Neutrophil (primary cell): ENCODE measurements around the gene PCNX2.

ENCODE experiments used
- H3K27ac ChIP-seq: fragments of 200-600 bp; sonication (generic); 2 replicates; pipeline ENCODE4 v1.5.1; 2016; ENCODE audit warnings: mild to moderate bottlenecking, moderate library complexity
- H3K27me3 ChIP-seq: fragments of 200-600 bp; sonication (generic); 2 replicates; pipeline ENCODE4 v1.6.0; 2016; ENCODE audit warnings: mild to moderate bottlenecking
- H3K36me3 ChIP-seq: fragments of 200-600 bp; sonication (generic); 2 replicates; pipeline ENCODE4 v1.5.1; 2017
- H3K4me1 ChIP-seq, 2 experiments: fragments of 200-600 bp in 1 of 2; sonication (generic) in 1 of 2; 1 replicate in 1 of 2; 2 replicates in 1 of 2; pipeline versions ENCODE4 v1.5.1 to v1.6.1; 2013 to 2016; ENCODE audit warnings: low read depth in 1 of 2, low read length in 1 of 2, mild to moderate bottlenecking in 1 of 2, moderate library complexity in 1 of 2; ENCODE audit not compliant: control insufficient read depth in 1 of 2, insufficient read depth in 1 of 2
- H3K4me3 ChIP-seq, 2 experiments: fragments of 200-600 bp in 1 of 2; sonication (generic) in 1 of 2; 1 replicate in 1 of 2; 2 replicates in 1 of 2; pipeline ENCODE4 v1.5.1; 2013 to 2016; ENCODE audit warnings: low read depth in 1 of 2, low read length in 1 of 2, mild to moderate bottlenecking in 1 of 2, moderate library complexity in 1 of 2
- H3K9me3 ChIP-seq: fragments of 200-600 bp; sonication (generic); 2 replicates; pipeline ENCODE4 v1.5.1; 2016
- CTCF ChIP-seq: fragments of 200-600 bp; sonication (generic); IDR thresholded peaks from 2 replicates; pipeline ENCODE4 v1.5.1; 2016; ENCODE audit warnings: antibody characterized with exemption

Gene PCNX2

GRCh38 chr1:232939748-232940147 lies 355.8 kb downstream of the PCNX2 start:
- Histone ChIP-seq H3K9me3 (no peaks in the 10 kb centered on the region), H3K36me3 (no peaks in the 10 kb centered on the region), H3K4me3 (no peak overlapping the region), H3K27me3 (no peaks in the 10 kb centered on the region), H3K4me1 (peaks cover 5 to 16% of the 10 kb centered on the region in 2 experiments), H3K27ac (no peak overlapping the region)
- no peak for TF ChIP-seq CTCF

DNA sequence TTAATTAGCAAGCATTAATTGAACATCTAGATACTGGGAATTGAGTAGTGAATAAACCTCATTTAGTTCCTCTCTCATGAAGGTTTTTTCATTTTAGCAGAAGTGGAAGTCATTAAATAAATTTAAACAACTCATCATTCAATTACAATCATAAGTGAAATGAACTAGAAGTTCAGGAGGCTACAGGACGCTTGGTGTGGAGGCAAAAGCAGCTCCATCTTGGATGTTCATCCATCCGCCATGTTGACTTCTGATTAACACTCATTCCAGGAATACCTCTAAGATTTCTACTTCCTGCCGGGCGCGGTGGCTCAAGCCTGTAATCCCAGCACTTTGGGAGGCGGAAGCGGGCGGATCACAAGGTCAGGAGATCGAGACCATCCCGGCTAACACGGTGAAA lies 356.6 kb downstream of the PCNX2 start:
- TF ChIP-seq CTCF, result no peak
- H3K27me3 ChIP-seq, result no peaks in the 10 kb centered on the region

DNA sequence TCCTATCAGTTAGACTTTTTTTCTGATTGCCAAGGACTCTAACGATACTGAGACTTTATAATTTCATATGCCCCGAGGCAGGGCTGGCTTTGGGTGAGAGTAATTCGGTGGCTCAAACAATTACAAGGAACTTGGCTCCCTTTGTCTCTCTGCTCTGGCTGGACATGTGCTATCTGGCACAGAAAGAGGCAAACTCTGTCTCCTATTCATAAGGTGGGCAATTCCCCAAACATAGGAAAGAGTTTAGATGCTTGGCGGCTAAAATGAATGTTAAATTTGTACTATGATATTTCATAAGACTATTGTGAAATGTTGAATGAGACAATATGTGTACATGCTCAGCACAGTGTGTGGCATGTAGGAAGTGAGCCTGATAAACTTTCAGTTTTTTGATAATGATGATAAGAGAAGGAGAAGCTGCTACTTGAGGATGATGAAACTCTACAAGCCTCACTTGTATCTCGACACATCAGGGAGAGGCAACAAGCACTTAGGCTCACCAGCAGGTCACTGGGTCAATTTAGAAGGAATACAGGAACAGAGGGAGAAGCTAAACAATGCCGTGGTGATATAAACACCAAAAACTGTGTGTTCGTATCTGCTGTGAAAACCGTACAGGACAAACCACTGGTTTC lies 357.7 kb downstream of the PCNX2 start:
- no peak for TF ChIP-seq CTCF
- no peak overlapping the region for H3K4me3 ChIP-seq
- no peak overlapping the region for H3K27ac ChIP-seq

More for the DNA sequence above, 356.6 kb downstream of the PCNX2 start:
- H3K4me1 ChIP-seq, result peaks cover 5 to 11% of the 10 kb centered on the region in 2 experiments
- H3K9me3 ChIP-seq, result no peaks in the 10 kb centered on the region
- H3K36me3 ChIP-seq, result no peaks in the 10 kb centered on the region
- no peak overlapping the region for H3K4me3 ChIP-seq
- H3K27ac ChIP-seq, result no peak overlapping the region

GRCh38 chr1:232936941-232937340 lies 358.6 kb downstream of the PCNX2 start:
- Histone ChIP-seq H3K36me3 (no peaks in the 10 kb centered on the region), H3K4me1 (peaks cover 5 to 11% of the 10 kb centered on the region in 2 experiments), H3K27ac (no peak overlapping the region), H3K4me3 (no peak overlapping the region), H3K9me3 (no peaks in the 10 kb centered on the region), H3K27me3 (no peaks in the 10 kb centered on the region)
- TF ChIP-seq CTCF, result no peak

More for the DNA sequence above, 357.7 kb downstream of the PCNX2 start:
- no peaks in the 10 kb centered on the region for H3K9me3 ChIP-seq
- no peaks in the 10 kb centered on the region for H3K36me3 ChIP-seq
- H3K4me1 ChIP-seq, result peaks cover 5 to 11% of the 10 kb centered on the region in 2 experiments
- no peaks in the 10 kb centered on the region for H3K27me3 ChIP-seq
